ENCODE data around the gene RNASEH2A.
A peak's percentile ranks its signal among the peaks of the same experiment; 100 is the strongest.

RNASEH2A gene

GRCh38 chr19:12782424-12783290, 23.7 kb upstream of the RNASEH2A start:
- H3K27ac ChIP-seq, result peak overlapping the region; percentile 100
- DNase-seq (ENCODE audit: low read depth, low spot score), result no peak

DNA sequence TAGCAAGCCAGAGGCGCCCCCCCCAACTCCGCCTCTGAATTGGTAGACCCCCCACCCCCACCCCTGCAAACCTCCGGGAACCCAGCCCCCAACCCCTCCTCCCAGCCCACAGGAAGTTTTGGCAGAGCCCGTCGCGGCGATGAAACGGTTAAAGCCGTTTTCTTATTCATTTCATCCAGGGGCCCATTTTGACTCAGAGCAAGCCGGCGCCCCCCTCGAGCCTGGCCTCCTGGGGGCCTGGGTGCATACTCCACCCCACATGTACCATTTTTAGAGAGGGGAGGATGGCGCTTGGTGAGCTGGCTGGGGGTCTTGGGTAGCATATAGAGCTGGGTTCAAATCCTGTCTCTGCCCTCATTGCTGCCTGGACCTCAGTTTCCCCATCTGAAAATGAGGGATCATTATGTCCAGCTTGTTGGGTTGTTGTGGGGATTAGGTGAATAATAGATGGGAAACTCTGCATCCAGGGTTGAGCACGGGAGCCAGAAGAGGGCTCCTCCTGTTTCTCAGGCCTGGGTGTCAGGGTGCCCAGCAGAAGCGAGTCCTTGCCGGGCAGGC, 23.0 kb upstream of the RNASEH2A start:
- DNase-seq (ENCODE audit: low read depth, low spot score), result no peak
- H3K27ac ChIP-seq, result peak overlapping the region; percentile 100

DNA sequence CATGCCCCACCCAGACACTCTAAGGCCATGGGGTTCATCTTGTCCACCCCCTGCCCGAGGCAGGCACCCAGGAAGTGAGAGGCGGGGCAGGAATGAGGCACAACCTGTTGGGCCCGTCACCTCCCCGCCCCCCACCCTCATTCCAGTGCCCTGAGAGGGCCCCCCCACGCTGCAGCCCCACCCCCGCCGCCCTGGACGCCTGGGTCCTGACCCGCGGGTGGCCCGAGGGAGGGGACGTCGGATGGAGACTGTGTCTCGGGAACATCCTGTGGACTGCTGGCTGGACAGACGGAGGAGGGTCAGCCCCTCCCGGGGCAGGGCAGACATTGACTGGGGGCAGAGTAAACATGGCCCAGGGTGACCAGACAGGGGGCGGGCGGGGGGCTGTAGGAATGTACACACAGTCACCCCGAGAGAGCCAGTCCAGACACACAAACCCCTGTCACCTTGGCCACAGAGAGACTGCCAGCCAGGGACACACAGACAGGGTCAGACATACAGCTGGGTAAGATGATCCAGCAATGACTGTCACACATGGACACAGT, 22.5 kb upstream of the RNASEH2A start:
- DNase-seq (ENCODE audit: low read depth, low spot score), result no peak
- H3K27ac ChIP-seq, result peak overlapping the region; percentile 100

DNA sequence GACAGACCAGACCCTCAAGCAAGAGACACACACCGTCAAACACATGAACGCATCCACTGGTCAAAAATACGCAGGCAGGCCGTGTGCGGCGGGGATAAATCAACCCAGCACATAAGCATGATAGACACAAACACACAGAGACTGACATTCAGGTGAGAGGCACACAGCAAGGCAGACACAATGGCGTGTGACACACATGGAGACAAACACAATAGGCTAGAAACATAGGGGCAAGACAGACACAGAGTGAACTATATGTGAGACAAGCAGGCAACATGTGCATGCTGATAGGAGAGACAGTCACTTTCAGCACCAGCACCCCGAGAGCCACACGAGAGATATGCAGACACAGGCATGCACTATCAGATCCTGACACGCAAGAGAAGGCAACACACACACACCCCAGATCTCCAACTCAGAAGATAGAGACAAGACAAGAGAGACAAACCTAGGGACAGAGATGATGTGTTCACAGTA, 22.0 kb upstream of the RNASEH2A start:
- peak overlapping the region; percentile 100 for H3K27ac ChIP-seq
- DNase-seq (ENCODE audit: low read depth, low spot score), result no peak

GRCh38 chr19:12784871-12785430, 21.4 kb upstream of the RNASEH2A start:
- no peak for DNase-seq (ENCODE audit: low read depth, low spot score)

GRCh38 chr19:12785431-12786031, 20.9 kb upstream of the RNASEH2A start:
- no peak for DNase-seq (ENCODE audit: low read depth, low spot score)
- H3K27ac ChIP-seq, result peak overlapping the region; percentile 100

More at GRCh38 chr19:12784871-12785430, 21.4 kb upstream of the RNASEH2A start:
- H3K27ac ChIP-seq, result peak overlapping the region; percentile 100

- no peak for DNase-seq (ENCODE audit: low read depth, low spot score)
- peak overlapping the region; percentile 100 for H3K27ac ChIP-seq
Observed at GRCh38 chr19:12786141-12786870, 20.1 kb upstream of the RNASEH2A start.

- peak overlapping the region; percentile 100 for H3K27ac ChIP-seq
- DNase-seq (ENCODE audit: low read depth, low spot score), result no peak
Observed at GRCh38 chr19:12786952-12787351, 19.4 kb upstream of the RNASEH2A start.

GRCh38 chr19:12787458-12787857, 18.9 kb upstream of the RNASEH2A start:
- H3K27ac ChIP-seq, result peak overlapping the region; percentile 100
- DNase-seq (ENCODE audit: low read depth, low spot score), result no peak

- no peak for DNase-seq (ENCODE audit: low read depth, low spot score)
- H3K27ac ChIP-seq, result peak overlapping the region; percentile 100
Observed at GRCh38 chr19:12788042-12788681, 18.2 kb upstream of the RNASEH2A start.

GRCh38 chr19:12788682-12789097, 17.7 kb upstream of the RNASEH2A start:
- peak overlapping the region; percentile 100 for H3K27ac ChIP-seq
- DNase-seq (ENCODE audit: low read depth, low spot score), result no peak

GRCh38 chr19:12789098-12789903, 17.1 kb upstream of the RNASEH2A start:
- peak overlapping the region; percentile 100 for H3K27ac ChIP-seq
- DNase-seq (ENCODE audit: low read depth, low spot score), result no peak

GRCh38 chr19:12789904-12790619, 16.3 kb upstream of the RNASEH2A start:
- peak; percentile 84 for DNase-seq (ENCODE audit: low read depth, low spot score)
- peak overlapping the region; percentile 100 for H3K27ac ChIP-seq

DNA sequence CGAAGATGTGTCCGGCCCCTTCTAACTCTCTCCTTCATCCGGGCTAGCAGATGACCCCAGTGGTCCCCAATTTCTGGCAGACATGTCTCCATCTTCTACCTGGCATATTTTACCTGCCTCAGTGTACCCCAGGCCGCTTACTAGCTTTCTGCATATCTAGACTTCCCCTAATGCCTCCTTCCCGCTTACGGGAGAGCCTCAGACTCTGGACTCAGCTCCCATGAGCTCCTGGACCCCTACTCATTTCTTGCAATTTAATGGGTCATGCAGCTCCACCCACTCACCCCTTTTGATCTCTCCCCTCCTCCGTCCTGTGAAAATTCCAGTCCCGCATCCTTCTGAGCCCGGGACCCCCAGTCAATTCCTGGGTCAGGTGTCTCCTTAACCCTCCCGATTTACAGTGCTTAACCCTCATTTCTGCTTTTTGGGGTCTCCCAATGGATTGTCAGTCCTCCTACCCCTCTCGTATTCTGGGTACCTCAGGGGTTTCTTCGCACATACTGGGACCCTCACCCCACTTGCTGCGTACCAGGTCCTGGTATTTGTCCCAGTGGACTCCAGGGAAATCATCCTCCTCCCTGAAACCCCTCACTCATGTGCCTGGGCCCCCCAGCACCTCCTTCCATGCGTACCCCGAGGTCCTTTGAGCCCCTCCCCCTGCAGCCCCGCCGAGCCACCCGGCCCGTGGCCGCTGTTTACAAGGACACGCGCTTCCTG, 15.6 kb upstream of the RNASEH2A start:
- DNase-seq (ENCODE audit: low read depth, low spot score), result no peak

GRCh38 chr19:12791345-12792050, 14.9 kb upstream of the RNASEH2A start, which contains the start of gene JUNB:
TSS of gene JUNB (plus strand) at chr19:12791486. CDS start at chr19:12791772, 286 bp downstream.
- peak; percentile 89 for DNase-seq (ENCODE audit: low read depth, low spot score)
- H3K27ac ChIP-seq, result peak within 1 kb of the TSS; percentile 100

More for the DNA sequence above, 15.6 kb upstream of the RNASEH2A start:
- H3K27ac ChIP-seq, result peak overlapping the region; percentile 100

GRCh38 chr19:12792051-12792852, 14.1 kb upstream of the RNASEH2A start:
- peak overlapping the region; percentile 100 for H3K27ac ChIP-seq
- DNase-seq (ENCODE audit: low read depth, low spot score), result no peak

Data from epithelial cell of prostate (primary cell).